NCI-H1930 (cell line): Measurements from ENCODE around the gene GDPD5.
A peak's percentile ranks its signal among the peaks of the same experiment; 100 is the strongest.

Source experiments
- DNase-seq, 2 experiments: peaks; one replicate each; lab custom pipeline; 2025; lab: John Stamatoyannopoulos, UW

The GDPD5 gene

DNA sequence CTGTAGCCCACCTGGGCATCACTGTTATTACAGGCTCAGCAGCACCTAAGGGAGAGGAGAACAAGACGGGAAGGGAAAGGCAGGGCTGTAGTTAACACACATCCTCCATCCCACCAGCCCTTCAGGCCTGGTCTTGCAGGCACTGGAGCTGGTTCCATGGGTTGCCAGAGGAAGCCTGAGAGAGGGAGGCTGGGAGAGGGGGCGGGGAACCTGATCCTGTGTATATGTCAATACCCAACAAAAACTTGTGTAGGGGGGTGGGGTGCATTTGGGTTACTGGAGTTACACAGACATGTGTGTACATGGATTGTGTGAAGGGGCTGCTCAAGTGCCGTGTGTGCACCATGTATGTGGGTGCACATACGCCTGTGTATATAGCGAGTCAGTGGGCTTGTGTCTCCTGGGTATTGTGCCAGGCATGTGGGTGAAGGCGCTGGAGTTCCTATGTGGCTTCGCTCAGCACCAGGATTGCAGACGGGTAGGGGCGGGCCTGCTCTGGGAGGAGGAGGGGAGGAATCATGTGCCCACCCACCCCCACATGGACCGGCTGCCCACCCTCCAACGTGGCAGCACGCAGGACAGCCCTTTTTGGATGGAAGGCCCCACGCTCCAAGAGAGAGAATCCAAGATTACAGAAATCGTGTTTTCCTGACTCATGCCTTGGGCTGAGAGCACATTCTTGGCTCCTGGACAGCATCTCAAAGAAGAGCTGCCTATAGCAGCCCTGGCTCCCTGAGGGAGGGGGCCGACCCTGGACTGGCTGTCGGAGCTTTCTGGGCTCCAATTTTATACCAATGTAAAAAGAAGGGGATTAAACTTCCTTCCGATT, 32.1 kb upstream of the GDPD5 start:
- no peak for DNase-seq

DNA sequence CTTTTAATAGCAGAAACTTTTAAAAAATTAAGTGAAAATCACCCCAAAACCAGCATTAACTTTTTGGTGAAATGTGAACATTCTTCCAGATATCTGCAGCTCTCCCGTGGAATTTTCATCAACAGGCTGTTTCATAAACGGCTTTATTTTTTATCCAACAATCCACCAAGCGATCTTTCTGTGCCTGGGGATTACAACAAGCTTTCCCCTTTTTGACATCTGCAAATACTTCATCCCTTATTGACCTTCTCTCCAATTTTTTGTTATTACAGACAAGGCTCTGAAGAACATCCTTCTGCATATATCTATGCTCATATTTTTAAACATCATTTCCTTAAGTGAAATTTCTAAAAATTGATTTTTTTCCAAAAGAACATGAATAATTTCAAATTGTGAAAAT, 30.5 kb upstream of the GDPD5 start:
- no peak for DNase-seq

GRCh38 chr11:75555079-75555811, 29.5 kb upstream of the GDPD5 start:
- DNase-seq, result no peak

DNA sequence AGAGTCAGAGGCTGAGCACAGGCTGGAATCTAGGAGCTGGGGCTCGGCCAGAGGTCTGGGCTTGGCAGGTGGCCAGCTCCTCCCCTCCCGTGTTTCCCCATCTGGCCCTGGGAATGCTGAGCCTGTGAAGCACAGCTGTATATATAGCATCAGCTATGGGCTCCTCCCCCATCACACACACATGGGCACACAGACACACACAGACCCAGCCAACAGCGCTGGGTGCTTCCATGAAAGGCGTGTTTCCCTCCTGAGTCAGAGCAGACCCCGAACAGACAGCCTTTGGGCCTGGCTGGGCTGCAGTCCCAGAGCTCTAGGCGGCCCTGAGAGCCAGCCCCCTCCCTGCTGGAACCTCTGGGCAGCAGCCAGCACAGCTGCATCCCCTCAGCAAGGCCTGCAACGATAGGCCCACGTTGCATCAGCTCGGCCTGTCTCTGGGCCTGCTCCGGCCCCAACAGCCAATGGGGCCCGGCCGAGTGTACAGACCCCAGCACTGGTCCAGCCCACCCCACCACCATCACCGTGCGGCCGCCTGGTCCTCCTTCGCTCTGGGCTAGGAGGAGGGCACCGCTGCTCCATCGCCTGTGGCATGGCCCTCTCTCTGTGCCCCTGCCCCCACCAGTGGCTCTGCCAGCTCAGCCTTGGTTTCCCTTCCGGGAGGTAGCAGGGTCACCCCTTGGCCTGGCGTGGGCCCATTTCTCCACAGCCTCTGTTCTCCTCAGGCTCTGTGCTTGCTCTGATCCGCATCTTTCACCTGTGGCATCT, 28.7 kb upstream of the GDPD5 start:
- DNase-seq, result no peak

- no peak for DNase-seq
These were observed 28.1 kb upstream of the GDPD5 start for GRCh38 chr11:75553889-75554257.

DNA sequence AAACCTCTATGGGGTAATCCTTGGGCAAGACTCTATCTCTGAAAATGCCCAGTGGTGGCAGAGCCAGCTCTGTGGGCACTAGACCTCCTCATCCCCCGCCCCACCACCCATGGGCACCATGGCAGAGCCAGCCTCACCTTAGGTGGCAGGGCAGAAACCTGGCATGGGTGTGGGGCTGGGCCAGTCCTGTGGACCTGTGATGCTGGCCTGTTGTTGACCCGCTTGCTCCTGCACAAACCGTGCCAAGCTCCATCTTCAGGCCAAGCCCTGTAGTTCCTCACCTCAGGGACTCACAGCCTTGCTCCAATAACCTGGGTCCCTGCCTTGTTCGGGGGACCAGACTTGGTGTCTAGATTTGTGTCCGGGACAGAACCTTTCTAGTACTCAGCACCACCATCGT, 27.4 kb upstream of the GDPD5 start:
- DNase-seq, result no peak

GRCh38 chr11:75549370-75549958, 23.7 kb upstream of the GDPD5 start:
- no peak for DNase-seq

DNA sequence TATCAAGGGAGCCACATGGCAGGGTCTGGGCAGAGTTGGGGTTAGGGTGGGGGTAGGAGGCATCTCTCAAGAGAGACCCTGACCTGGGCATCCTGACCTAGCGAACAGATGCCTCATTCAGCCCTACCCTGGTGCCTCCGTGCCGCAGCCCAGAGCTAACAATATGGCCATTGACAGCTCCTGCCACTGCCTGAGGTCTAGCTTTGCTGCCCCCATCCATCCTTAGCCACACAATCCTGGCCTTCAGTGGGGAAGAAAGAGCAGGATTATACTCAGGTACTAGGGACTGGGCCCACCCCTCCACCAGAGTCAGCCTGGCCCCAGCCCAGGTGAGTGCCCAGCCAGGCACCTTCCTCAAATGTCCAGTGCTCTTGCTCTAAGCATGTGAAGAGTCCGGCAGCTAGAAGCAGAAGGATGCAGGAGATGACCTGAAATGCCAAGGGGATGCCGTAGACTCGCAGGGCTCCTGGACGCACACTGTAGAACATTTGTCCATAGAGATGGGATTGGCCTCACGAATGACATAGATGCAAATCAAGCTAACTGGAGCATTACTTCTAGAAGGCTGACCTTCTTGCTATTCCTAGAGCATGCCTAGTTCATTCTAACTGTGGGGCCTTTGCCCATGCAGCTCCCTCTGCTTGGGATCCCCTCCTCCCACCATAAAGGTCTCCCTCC, 23.0 kb upstream of the GDPD5 start:
- no peak for DNase-seq

DNA sequence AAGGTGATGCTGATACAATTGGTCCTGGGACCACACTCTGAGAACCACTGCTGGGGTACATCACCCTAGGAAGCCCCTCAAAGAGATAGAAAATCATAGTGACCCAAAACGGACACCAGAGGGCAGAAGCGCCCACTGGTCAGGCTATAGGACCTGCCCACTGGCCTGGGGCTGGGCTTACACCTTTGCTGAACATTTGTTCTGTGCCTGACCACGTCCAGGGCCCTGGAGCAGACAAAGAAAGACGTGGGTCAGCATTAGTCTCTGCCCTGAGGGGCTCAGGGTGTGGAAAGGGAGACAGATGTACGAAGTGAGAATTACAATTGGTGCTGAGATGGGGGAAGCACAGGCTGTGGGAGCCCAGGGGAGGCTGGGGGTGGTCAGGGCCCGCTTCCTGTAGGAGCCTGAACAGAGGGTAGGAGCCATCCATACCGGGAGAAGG, 21.9 kb upstream of the GDPD5 start:
- peak; percentile 26 to 54 for DNase-seq

DNA sequence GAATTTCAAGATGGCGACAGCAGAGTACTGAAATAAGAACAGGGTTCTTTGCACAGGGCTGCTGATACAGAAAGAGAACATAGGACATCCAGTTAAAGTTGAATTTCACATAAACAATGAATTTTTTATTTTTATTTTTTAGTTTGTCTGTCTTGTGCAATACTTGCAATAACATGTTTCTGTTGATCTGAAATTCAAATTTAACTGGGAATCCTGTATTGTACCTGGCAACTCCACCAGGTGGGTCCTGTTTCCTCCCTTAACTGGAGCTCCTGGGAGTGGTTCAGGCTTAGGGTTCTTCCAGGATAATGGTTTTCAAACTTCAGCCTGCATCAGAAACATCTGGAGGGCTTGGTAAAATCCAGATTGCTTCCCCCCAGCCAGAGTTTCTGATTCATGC, 21.4 kb upstream of the GDPD5 start:
- DNase-seq, result no peak

GRCh38 chr11:75543806-75544205, 18.1 kb upstream of the GDPD5 start:
- DNase-seq, result no peak

DNA sequence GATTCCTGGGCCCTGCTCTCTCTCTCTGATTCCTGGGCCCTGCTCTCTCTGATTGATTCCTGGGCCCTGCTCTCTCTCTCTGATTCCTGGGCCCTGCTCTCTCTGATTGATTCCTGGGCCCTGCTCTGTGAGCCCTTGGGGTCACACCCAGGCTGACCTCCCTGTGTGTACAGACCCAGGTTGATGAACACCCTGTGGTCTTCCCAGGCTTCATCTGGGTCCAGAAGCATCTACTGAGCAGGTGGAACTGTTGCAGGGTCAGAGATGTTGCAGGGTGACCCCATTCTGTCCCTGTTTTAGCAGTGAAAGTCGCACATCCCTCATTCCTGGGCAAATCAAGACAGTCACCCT, 16.3 kb upstream of the GDPD5 start:
- no peak for DNase-seq

DNA sequence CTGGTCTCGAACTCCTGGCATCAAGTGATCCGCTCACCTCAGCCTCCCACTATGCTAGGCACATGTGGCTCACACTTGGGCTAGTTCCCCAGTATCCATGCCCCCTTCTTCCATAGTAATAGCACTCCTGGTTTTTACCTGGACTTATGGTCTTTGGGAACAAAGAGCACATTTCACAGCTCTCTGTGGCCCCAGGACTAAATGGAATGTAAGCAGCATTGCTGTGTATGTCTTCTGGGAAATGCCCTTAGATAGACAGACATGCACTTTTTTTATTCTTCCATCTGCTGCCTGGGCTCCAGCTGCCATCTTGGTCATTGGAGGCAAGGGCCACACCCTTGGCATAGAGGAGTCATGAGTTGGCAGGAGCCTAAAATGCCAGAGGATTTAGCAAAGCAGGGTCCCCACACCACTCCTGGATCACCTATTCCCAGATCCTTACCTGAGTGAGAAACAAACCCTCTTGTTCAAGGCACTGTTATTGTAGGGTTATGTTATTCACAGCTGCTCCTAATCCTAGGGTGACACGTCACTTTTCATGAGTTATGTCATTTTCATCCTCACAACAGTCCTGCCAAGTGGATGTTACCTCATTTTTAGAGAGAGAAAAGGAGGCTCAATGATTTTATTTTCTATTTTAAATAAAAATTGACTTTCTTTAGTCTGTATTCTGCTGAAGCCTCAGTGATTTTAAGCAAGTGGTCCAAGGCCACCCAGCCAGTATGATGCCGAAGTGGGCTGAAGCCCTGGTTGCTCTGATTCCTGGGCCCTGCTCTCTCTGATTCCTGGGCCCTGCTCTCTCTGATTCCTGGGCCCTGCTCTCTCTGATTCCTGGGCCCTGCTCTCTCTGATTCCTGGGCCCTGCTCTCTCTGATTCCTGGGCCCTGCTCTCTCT, 15.7 kb upstream of the GDPD5 start:
- DNase-seq, result no peak

GRCh38 chr11:75539459-75540334, 14.0 kb upstream of the GDPD5 start:
- no peak for DNase-seq

GRCh38 chr11:75538150-75538942, 12.6 kb upstream of the GDPD5 start:
- no peak for DNase-seq

DNA sequence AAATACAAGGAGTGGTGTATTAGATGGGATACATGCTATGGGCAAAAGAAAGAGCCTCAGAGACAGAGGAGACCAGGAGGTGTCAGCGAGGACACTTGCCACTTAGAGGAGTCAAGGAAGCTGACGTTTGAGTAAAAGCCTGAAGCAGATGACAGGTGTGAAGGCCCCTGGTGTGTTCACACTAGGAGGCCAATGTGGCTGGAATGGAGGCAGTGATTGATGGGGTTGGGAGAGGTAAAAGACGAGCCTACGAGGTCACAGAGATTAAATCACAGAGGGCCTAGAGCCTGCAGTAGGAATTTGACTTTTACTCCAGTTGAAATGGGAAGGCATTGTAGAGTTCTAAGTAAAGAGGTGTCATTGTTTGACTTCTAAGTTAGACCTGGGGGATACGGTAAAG, 12.0 kb upstream of the GDPD5 start:
- DNase-seq, result no peak

- no peak for DNase-seq
These were observed 11.3 kb upstream of the GDPD5 start for GRCh38 chr11:75536786-75537641.

- no peak for DNase-seq
These were observed 9.3 kb upstream of the GDPD5 start for GRCh38 chr11:75535071-75535470.
